Thoracic aorta (tissue), 2 donors: ENCODE data around the gene CNTNAP2. TPM values are rescaled to one million over a fixed set of nuclear protein-coding genes. Genes with fewer than 3 reads are reported as not detected.

Experiments used
- ATAC-seq: fragments of 150-250 bp; one replicate; pipeline ENCODE4 v1.8.0; 2017; ENCODE audit warnings: low read depth; ENCODE audit not compliant: insufficient number of reproducible peaks, low FRiP score
- DNase-seq: peaks from one replicate; pipeline ENCODE4 v3.0.0-alpha.2; 2020; ENCODE audit warnings: low spot score
- H3K27ac ChIP-seq, 2 donors: fragments of 200-600 bp; sonication (generic); 1 replicate in 1 of 2; 2 replicates in 1 of 2; pipeline ENCODE4 v1.5.1; 2016; ENCODE audit warnings: mild to moderate bottlenecking in 2 of 2, moderate library complexity in 2 of 2
- H3K27me3 ChIP-seq: fragments of 200-600 bp; sonication (generic); replicated peaks from 2 replicates; pipeline ENCODE4 v1.6.0; 2016; ENCODE audit warnings: mild to moderate bottlenecking; ENCODE audit not compliant: insufficient read depth
- H3K36me3 ChIP-seq: fragments of 200-600 bp; sonication (generic); one replicate; pipeline ENCODE4 v1.5.1; 2016
- H3K4me1 ChIP-seq, 2 donors: fragments of 200-600 bp; sonication (generic); 1 replicate in 1 of 2; 2 replicates in 1 of 2; pipeline versions ENCODE4 v1.5.1 to v1.6.0; 2016; ENCODE audit warnings: low read depth in 2 of 2, mild to moderate bottlenecking in 1 of 2; ENCODE audit not compliant: control insufficient read depth in 1 of 2
- H3K4me3 ChIP-seq: fragments of 200-600 bp; sonication (generic); 2 replicates; pipeline ENCODE4 v1.5.1; 2016; ENCODE audit warnings: mild to moderate bottlenecking
- H3K9me3 ChIP-seq: fragments of 200-600 bp; sonication (generic); 2 replicates; pipeline ENCODE4 v1.5.1; 2016
- total RNA-seq, 2 donors: library from RNA; depleted of rRNA; stranded (reverse); fragments of >200 nt; gene quantifications; one replicate each; pipeline versions ENCODE4 v1.1.0 to v1.2.3, GENCODE V29; 2016
- TF ChIP-seq, protein P1 (sequence below): fragments of 200-600 bp; sonication (generic); IDR thresholded peaks from one replicate; pipeline ENCODE4 v1.5.1; 2019; ENCODE audit warnings: antibody characterized with exemption

The CNTNAP2 gene
- total RNA-seq, 2 donors from 2014 or later = not detected

DNA sequence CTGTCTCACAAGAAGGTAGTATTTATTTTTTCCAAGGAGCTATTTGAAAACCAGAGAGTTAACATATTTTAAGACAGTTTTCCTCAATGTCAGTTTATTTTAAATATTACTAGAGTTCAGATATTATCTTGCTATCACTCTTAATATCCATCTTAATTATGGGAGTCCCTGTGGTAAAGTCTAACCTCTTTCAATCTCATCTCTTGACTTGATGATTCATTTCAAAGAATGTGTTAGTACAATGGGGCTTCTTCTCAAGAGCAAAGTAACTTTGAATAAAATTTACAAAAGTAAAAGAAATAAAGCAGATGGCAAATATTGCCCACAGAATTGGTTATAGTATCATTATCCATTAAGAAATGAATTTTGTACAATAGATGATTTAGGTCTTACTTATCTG is 1742.9 kb downstream of the CNTNAP2 start:
- TF ChIP-seq, protein P1, sequence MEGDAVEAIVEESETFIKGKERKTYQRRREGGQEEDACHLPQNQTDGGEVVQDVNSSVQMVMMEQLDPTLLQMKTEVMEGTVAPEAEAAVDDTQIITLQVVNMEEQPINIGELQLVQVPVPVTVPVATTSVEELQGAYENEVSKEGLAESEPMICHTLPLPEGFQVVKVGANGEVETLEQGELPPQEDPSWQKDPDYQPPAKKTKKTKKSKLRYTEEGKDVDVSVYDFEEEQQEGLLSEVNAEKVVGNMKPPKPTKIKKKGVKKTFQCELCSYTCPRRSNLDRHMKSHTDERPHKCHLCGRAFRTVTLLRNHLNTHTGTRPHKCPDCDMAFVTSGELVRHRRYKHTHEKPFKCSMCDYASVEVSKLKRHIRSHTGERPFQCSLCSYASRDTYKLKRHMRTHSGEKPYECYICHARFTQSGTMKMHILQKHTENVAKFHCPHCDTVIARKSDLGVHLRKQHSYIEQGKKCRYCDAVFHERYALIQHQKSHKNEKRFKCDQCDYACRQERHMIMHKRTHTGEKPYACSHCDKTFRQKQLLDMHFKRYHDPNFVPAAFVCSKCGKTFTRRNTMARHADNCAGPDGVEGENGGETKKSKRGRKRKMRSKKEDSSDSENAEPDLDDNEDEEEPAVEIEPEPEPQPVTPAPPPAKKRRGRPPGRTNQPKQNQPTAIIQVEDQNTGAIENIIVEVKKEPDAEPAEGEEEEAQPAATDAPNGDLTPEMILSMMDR = no peak
- H3K4me1 ChIP-seq = no peaks in the 10 kb centered on the region
- no peak for ATAC-seq

DNA sequence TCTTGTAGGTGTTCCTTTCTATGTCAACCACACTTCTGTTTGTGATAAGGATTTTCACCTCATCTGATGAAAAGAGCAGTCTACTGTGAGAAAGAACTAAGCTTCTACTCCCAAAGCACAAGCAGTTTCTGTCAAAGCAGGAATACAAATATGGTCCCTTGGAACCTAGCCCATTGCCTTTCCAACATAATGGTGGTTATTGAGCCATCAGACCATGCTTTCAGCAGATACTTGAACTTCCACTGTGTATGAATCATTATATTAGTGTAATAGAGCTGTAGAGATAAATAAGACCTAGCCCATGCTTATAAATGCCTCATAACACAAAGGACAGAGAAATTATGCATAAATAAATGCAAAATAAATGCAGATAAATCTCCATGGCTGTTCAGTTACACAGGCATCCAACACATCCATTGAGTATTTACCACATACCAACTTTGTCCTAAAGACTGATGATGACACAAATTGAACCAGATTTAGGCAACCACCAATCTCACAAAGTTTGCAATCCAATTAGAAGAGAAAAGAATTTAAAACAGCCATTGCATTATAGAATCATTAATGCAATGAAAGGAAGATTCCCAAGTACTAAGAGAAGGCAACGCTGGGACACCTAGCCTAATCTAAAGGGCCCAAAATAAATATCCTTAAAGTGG is 1744.6 kb downstream of the CNTNAP2 start:
- no peaks in the 10 kb centered on the region for H3K36me3 ChIP-seq
- DNase-seq (no peak), ATAC-seq (no peak)
- no peaks in the 10 kb centered on the region for H3K27me3 ChIP-seq
- no peaks in the 10 kb centered on the region for H3K4me1 ChIP-seq
- no peaks in the 10 kb centered on the region for H3K9me3 ChIP-seq
- no peak overlapping the region for H3K27ac ChIP-seq
- no peak overlapping the region for H3K4me3 ChIP-seq
- TF ChIP-seq, protein P1 = no peak

More for the DNA sequence above, 1742.9 kb downstream of the CNTNAP2 start:
- H3K9me3 ChIP-seq = no peaks in the 10 kb centered on the region
- H3K27ac ChIP-seq = no peak overlapping the region
- H3K36me3 ChIP-seq = no peaks in the 10 kb centered on the region
- no peak overlapping the region for H3K4me3 ChIP-seq
- H3K27me3 ChIP-seq = no peaks in the 10 kb centered on the region
- no peak for DNase-seq

DNA sequence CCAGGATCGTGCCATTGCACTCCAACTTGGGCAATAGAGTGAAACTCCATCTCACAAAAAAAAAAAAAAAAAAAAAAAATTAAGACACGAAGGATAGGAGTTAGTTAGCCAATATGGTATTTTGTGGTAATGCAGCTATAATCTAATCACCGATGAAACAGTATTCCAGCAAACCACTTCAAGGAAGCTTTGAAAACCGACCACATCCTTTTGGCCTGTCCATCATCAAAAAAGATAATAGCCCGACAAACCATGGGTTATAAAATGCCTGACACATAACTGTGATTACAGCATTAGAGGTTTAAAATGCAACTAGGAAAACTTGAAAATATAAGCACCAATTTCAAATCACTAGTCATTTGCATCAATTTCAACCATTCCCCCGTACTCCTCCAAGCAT is 1745.3 kb downstream of the CNTNAP2 start:
- no peak for ATAC-seq

DNA sequence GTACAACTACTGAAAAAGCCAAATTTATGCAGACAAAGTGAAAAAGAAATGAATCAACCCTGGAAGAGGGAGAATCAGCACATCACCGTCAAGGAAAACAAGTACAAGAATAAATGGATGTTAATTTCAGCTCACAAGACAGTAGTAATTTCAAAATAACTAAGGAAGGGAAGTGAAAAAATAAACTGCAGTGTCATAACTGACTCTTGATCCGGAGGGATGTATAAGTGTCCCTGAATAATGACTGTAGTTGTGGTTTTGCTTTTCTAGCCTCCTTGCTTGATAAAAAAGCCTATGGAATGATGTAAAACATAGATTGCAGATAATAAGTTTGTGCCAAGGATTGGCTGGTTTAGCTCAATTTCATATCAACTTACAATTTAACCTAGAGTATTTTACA is 1752.9 kb downstream of the CNTNAP2 start:
- DNase-seq = no peak
- TF ChIP-seq, protein P1 = no peak
- H3K4me3 ChIP-seq = no peak overlapping the region
- no peaks in the 10 kb centered on the region for H3K36me3 ChIP-seq
- H3K27me3 ChIP-seq = no peaks in the 10 kb centered on the region
- no peak for ATAC-seq
- H3K4me1 ChIP-seq = no peaks in the 10 kb centered on the region
- no peak overlapping the region for H3K27ac ChIP-seq
- H3K9me3 ChIP-seq = no peaks in the 10 kb centered on the region

More for the DNA sequence above, 1745.3 kb downstream of the CNTNAP2 start:
- Histone ChIP-seq H3K27ac (no peak overlapping the region), H3K36me3 (no peaks in the 10 kb centered on the region), H3K4me1 (no peaks in the 10 kb centered on the region), H3K4me3 (no peak overlapping the region), H3K9me3 (no peaks in the 10 kb centered on the region), H3K27me3 (no peaks in the 10 kb centered on the region)
- TF ChIP-seq, protein P1 = no peak
- no peak for DNase-seq

DNA sequence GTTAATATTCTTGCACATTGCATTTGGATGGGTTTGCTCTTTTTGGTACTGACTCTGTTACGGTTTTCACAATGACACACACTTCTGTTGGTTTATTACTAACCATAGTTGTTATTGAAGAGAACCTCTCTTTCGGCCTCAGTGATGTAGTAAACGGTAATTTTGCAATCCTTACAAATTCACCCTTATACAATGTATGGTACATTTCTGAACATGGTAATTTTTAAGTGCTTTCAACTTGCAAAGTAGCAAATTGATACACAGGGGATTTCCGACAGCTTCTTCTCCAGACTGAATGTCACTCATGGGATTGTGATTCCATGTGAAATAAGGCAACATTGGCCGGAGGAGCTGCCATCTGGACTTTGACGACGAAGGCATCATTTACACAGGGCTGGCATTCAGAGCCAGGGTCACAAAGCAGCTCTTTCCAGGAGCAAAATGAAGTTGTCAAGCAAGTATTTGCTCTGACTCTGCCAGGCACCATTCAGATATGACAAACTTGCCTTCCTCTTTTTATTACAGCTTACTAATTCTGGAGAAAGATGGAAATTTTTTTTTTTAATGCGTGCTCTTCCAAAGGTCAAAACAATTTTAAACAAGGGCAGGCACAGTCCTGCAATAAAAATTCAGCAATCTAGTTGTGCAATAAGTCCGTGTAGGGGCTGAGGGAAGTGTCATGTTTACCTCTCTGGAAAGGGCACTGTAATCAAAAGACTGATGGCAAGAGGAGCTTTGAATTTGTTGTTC is 1762.5 kb downstream of the CNTNAP2 start:
- DNase-seq (no peak), ATAC-seq (no peak)
- Histone ChIP-seq H3K36me3 (no peaks in the 10 kb centered on the region), H3K4me1 (no peaks in the 10 kb centered on the region), H3K9me3 (no peaks in the 10 kb centered on the region), H3K27me3 (no peaks in the 10 kb centered on the region), H3K4me3 (no peak overlapping the region), H3K27ac (no peak overlapping the region)
- TF ChIP-seq, protein P1 = no peak
